ENCODE data around the gene GIPC3. TPM values are rescaled to one million over a fixed set of nuclear protein-coding genes. Genes with fewer than 3 reads are reported as not detected.
"Not testable (repeated sequence)": the region's sequence is repeated elsewhere in the genome, so short reads cannot be mapped to it uniquely, and the experiment has no call there.

The GIPC3 gene
- total RNA-seq, 2 experiments from 2014 or later = 0.15 to 0.23 TPM

GRCh38 chr19:3575260-3575741 lies 10.0 kb upstream of the GIPC3 start:
- H3K9me3 Mint-ChIP-seq (ENCODE audit: low read depth) = no peaks in the 10 kb centered on the region
- H3K36me3 Mint-ChIP-seq = peaks cover 10% of the 10 kb centered on the region
- no peak for ATAC-seq
- peaks cover 11% of the 10 kb centered on the region for H3K4me1 Mint-ChIP-seq
- CTCF ChIA-PET = interaction anchor here (1.2 to 1.5 kb wide), 3 partner anchors 19 to 28 kb away, joined by 4 to 7 read pairs (median 5); partner anchors contain the start of gene MFSD12
- no peaks in the 10 kb centered on the region for H3K27me3 Mint-ChIP-seq
- H3K4me3 Mint-ChIP-seq = no peak overlapping the region
- no peak overlapping the region for H3K27ac Mint-ChIP-seq
- no peak for DNase-seq

GRCh38 chr19:3575949-3576673 lies 9.2 kb upstream of the GIPC3 start:
- H3K4me3 Mint-ChIP-seq = no peak overlapping the region
- peaks cover 10% of the 10 kb centered on the region for H3K36me3 Mint-ChIP-seq
- no peaks in the 10 kb centered on the region for H3K9me3 Mint-ChIP-seq (ENCODE audit: low read depth)
- H3K27me3 Mint-ChIP-seq = no peaks in the 10 kb centered on the region
- H3K4me1 Mint-ChIP-seq = peaks cover 9% of the 10 kb centered on the region
- no peak overlapping the region for H3K27ac Mint-ChIP-seq
- DNase-seq = no peak
- ATAC-seq = no peak
- CTCF ChIA-PET = interaction anchor here (1.2 to 1.5 kb wide), 3 partner anchors 19 to 29 kb away, joined by 4 to 7 read pairs (median 5); partner anchors contain the start of gene MFSD12

DNA sequence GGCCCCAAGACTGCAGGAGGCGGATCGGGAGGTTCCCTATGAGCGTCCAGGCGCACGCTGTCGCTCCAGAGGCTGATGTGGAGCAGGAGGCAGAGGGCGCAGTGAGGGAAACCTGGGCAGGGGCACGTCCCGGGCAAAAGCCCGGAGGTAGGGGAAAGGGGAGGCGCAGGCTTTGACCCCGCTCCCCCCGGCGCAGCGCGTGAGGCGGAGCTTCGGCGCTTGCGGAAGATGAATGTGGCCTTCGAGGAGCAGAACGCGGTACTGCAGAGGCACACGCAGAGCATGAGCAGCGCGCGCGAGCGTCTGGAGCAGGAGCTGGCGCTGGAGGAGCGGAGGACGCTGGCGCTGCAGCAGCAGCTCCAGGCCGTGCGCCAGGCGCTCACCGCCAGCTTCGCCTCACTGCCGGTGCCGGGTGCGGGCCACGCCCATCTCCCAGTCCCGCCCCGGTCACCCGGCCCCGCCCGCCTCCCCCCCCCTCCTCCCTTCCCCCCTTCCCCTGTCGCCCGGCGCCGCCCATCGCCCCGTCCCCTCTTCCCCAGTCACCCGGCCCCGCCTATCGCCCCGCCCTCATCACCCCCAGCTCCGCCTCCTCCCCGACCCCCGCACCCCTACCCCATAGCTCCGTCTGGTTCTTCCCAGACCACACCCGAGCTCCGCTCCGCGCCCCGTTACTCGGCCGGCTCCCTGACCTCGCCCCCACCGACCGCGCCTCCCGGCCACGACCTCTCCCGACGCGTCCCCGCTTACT lies 8.4 kb upstream of the GIPC3 start:
- H3K9me3 Mint-ChIP-seq (ENCODE audit: low read depth) = no peaks in the 10 kb centered on the region
- no peak for ATAC-seq
- H3K36me3 Mint-ChIP-seq = peaks cover 10% of the 10 kb centered on the region
- H3K4me1 Mint-ChIP-seq = peaks cover 6% of the 10 kb centered on the region
- no peak overlapping the region for H3K4me3 Mint-ChIP-seq
- CTCF ChIA-PET = interaction anchor here (0.5 kb wide), 1 partner anchor 556 kb away, joined by 4 read pairs; no protein-coding TSS in a partner anchor
- DNase-seq = no peak
- H3K27me3 Mint-ChIP-seq = no peaks in the 10 kb centered on the region
- H3K27ac Mint-ChIP-seq = no peak overlapping the region

- CTCF ChIA-PET = interaction anchor here (0.5 kb wide), 1 partner anchor 557 kb away, joined by 4 read pairs; no protein-coding TSS in a partner anchor
- Mint-ChIP-seq H3K36me3 (peaks cover 10% of the 10 kb centered on the region), H3K9me3 (ENCODE audit: low read depth) (no peaks in the 10 kb centered on the region), H3K4me1 (peaks cover 3% of the 10 kb centered on the region), H3K4me3 (no peak overlapping the region), H3K27ac (no peak overlapping the region), H3K27me3 (no peaks in the 10 kb centered on the region)
- no peak for ATAC-seq
- no peak for DNase-seq
Observed at GRCh38 chr19:3577723-3578344, 7.4 kb upstream of the GIPC3 start.

DNA sequence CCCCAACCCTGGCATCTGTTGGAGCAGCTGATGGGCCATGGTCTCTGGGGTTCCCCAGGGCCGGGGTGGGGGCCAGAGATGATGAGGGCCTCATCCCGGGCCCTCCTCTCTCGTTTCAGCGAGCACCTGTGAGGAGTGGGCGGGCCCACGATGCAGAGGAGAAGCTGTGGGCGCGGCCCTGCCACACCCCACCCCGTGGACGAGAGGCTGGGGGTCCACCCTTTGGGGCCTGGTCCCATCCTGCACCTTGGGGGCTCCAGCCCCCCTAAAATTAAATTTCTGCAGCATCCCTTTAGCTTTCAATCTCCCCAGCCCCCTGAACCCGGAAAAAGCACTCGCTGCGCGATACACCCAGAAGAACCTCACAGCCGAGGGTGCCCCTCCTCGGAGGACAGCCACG lies 6.9 kb upstream of the GIPC3 start:
- no peak overlapping the region for H3K27ac Mint-ChIP-seq
- no peak overlapping the region for H3K4me3 Mint-ChIP-seq
- no peaks in the 10 kb centered on the region for H3K9me3 Mint-ChIP-seq (ENCODE audit: low read depth)
- ATAC-seq = no peak
- peaks cover 2% of the 10 kb centered on the region for H3K27me3 Mint-ChIP-seq
- CTCF ChIA-PET = no interaction called here
- no peak for DNase-seq
- H3K4me1 Mint-ChIP-seq = peaks cover 3% of the 10 kb centered on the region
- H3K36me3 Mint-ChIP-seq = peaks cover 10% of the 10 kb centered on the region

DNA sequence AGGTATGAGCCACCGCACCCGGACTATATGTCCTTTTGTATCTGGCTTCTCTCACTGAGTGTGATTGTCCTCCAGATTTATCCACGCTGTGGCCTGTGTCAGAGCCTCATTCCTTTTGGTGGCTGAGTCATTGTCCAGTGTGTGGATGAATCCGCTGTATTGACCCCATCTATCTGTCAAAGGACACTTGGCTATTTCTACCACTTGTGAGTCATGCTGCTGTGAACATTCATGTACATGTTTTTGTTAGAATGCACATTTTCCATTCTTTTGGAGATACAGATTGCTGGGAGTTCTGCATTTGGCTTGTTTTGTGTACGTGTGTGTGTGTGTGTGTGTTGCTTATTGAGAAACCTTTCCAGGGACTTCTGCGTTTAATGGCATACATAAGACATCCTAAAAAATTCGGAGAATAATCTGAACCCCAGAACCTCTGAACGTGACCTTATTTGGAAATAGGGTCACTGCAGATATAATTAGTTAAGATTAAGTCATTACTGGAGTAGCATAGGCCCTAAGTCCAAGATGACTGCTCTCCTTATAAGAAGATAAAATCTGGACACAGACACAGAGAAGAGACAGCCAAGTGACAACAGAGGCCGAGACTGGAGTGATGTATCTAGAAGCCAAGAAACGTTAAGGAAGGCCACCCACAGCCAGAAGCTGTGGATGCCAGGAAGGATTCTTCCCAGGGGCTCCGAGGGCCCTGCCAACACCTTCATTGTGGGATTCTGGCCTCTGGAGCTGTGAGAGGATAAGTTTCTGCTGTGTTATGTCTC lies 4.9 kb upstream of the GIPC3 start:
- no peak overlapping the region for H3K27ac Mint-ChIP-seq
- no peak for ATAC-seq
- H3K4me1 Mint-ChIP-seq = no peaks in the 10 kb centered on the region
- H3K4me3 Mint-ChIP-seq = no peak overlapping the region
- no peak for DNase-seq
- H3K36me3 Mint-ChIP-seq = peaks cover 1% of the 10 kb centered on the region
- H3K9me3 Mint-ChIP-seq (ENCODE audit: low read depth) = no peaks in the 10 kb centered on the region
- peaks cover 6% of the 10 kb centered on the region for H3K27me3 Mint-ChIP-seq
- CTCF ChIA-PET = no interaction called here

DNA sequence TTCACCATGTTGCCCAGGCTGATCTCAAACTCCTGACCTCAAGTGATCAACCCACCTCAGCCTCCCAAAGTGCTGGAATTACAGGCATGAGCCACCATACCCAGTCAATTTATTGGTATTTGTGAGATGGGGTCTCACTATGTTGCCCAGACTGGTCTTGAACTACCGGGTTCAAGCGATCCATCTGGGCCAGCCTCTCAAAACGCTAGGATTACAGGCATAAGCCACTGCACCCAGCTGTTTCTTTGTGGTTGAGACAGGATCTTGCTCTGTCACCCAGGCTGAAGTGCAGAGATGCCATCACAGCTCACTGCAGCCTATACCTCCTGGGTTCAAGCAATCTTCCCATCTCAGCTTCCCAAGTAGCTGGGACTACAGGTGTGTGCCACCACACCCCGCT lies 3.5 kb upstream of the GIPC3 start:
- H3K36me3 Mint-ChIP-seq; DNase-seq; H3K9me3 Mint-ChIP-seq (ENCODE audit: low read depth); H3K4me1 Mint-ChIP-seq; H3K4me3 Mint-ChIP-seq; H3K27me3 Mint-ChIP-seq; H3K27ac Mint-ChIP-seq; ATAC-seq: not testable (repeated sequence)
- CTCF ChIA-PET = interaction anchor here (0.8 kb wide), 1 partner anchor 37 kb away, joined by 4 read pairs; no protein-coding TSS in a partner anchor

DNA sequence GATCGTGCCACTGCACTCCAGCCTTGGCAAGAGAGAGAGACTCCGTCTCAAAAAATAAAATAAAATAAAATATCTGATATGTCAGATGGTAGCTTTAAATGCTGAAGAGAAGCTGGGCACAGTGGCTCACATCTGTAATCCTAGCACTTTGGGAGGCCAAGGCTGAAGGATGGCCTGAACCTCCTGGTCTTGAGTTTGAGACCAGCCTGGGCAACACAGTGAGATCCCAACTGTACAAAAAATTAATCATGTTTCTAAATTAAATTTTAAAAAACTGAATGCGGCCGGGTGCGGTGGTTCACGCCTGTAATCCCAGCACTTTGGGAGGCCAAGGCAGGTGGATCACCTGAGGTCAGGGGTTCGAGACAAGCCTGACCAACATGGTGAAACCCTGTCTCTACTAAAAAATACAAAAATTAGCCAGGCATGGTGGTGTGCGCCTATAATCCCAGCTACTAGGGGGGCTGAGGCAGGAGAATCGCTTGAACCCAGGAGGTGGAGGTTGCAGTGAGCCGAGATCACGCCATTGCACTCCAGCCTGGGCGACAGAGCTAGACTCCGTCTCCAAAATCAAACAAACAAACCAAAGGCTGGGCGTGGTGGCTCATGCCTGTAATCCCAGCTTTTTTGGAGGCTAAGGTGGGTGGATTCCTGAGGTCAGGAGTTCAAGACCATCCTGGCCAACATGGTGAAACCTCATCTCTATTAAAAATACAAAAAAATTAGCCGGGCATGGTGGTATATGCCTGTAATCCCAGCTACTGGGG lies 1.1 kb upstream of the GIPC3 start:
- H3K36me3 Mint-ChIP-seq; H3K27ac Mint-ChIP-seq; H3K4me3 Mint-ChIP-seq; H3K4me1 Mint-ChIP-seq; ATAC-seq; DNase-seq; H3K9me3 Mint-ChIP-seq (ENCODE audit: low read depth); H3K27me3 Mint-ChIP-seq: not testable (repeated sequence)
- CTCF ChIA-PET = interaction anchor here (0.8 to 1.7 kb wide), 3 partner anchors 14 to 39 kb away, joined by 3 to 7 read pairs (median 4); no protein-coding TSS in a partner anchor

GRCh38 chr19:3586127-3586626 lies 899 bp downstream of the GIPC3 start:
- Mint-ChIP-seq H3K4me1 (no peaks in the 10 kb centered on the region), H3K4me3 (no peak overlapping the region), H3K9me3 (ENCODE audit: low read depth) (no peaks in the 10 kb centered on the region), H3K36me3 (no peaks in the 10 kb centered on the region), H3K27ac (no peak overlapping the region), H3K27me3 (peaks cover 6% of the 10 kb centered on the region)
- ATAC-seq (no peak), DNase-seq (no peak)
- CTCF ChIA-PET = interaction anchor here (0.5 to 1.7 kb wide), 7 partner anchors 16 to 69 kb away, joined by 3 to 7 read pairs (median 4); partner anchors contain the start of gene TBXA2R

- Mint-ChIP-seq H3K27me3 (peaks cover 6% of the 10 kb centered on the region), H3K27ac (no peak overlapping the region), H3K4me1 (no peaks in the 10 kb centered on the region), H3K9me3 (ENCODE audit: low read depth) (no peaks in the 10 kb centered on the region), H3K4me3 (no peak overlapping the region), H3K36me3 (no peaks in the 10 kb centered on the region)
- CTCF ChIA-PET = interaction anchor here (1.2 to 2.1 kb wide), 2 partner anchors 32 to 42 kb away, joined by 3 to 9 read pairs; no protein-coding TSS in a partner anchor
- ATAC-seq (no peak), DNase-seq (no peak)
Observed at GRCh38 chr19:3586707-3587346, 1.5 kb downstream of the GIPC3 start.

GRCh38 chr19:3589439-3589838 lies 4.2 kb downstream of the GIPC3 start:
- ATAC-seq (no peak), DNase-seq (no peak)
- no peak overlapping the region for H3K4me3 Mint-ChIP-seq
- H3K36me3 Mint-ChIP-seq = no peaks in the 10 kb centered on the region
- CTCF ChIA-PET = no interaction called here
- no peaks in the 10 kb centered on the region for H3K27me3 Mint-ChIP-seq
- H3K4me1 Mint-ChIP-seq = no peaks in the 10 kb centered on the region
- H3K27ac Mint-ChIP-seq = no peak overlapping the region
- H3K9me3 Mint-ChIP-seq (ENCODE audit: low read depth) = no peaks in the 10 kb centered on the region

DNA sequence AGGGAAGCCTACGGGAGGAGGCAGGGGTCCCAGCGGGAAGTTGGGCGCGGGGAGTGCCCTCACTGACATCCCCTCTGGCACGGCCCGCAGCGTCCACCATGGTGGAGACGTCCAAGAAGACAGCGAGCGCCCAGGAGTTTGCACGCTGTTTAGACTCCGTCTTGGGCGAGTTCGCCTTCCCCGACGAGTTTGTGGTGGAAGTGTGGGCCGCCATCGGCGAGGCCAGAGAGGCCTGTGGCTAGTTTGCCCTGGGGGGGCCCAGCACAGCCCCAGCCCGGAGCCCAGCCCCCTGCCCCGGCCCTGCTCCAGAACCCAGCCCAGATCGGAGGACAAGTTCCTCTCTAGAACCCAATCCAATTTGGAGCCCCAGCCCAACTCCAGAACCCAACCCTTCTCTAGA lies 4.7 kb downstream of the GIPC3 start:
- Mint-ChIP-seq H3K4me3 (no peak overlapping the region), H3K27me3 (no peaks in the 10 kb centered on the region), H3K9me3 (ENCODE audit: low read depth) (no peaks in the 10 kb centered on the region), H3K27ac (no peak overlapping the region), H3K4me1 (no peaks in the 10 kb centered on the region), H3K36me3 (no peaks in the 10 kb centered on the region)
- DNase-seq (no peak), ATAC-seq (no peak)
- CTCF ChIA-PET = interaction anchor here (2.4 kb wide), 1 partner anchor 103 kb away, joined by 6 read pairs; no protein-coding TSS in a partner anchor

All from activated CD8-positive, alpha-beta memory T cell treated with anti-CD3 and anti-CD28 coated beads, Interleukin-2, amount 10 ng/mL, durations not matched to agents 7 days and 5 days (primary cell).